Measurements from ENCODE around the gene PIK3R1. TPM values are rescaled to one million over a fixed set of nuclear protein-coding genes. Genes with fewer than 3 reads are reported as not detected.

PIK3R1 gene
- total RNA-seq, 1 experiment from 2014 or later, result 11.3 TPM

- Mint-ChIP-seq H3K36me3 (ENCODE audit: insufficient read depth in 1 of 3, low read depth in 3 of 3) (peaks cover 8 to 17% (median 12%) of the 10 kb centered on the region in 3 experiments; a peak in 6 of 7 replicates), H3K4me3 (no peak overlapping the region), H3K4me1 (peaks cover 40 to 52% of the 10 kb centered on the region in 2 experiments), H3K27ac (no peak overlapping the region), H3K9me3 (no peaks in the 10 kb centered on the region), H3K27me3 (ENCODE audit: low read depth) (no peaks in the 10 kb centered on the region)
- no peak overlapping the region for H3K14ac ChIP-seq (ENCODE audit: insufficient read depth, low read length)
- no peak overlapping the region for H4K5ac ChIP-seq (ENCODE audit: insufficient read length, low read depth, low read length)
- H3K27me3 ChIP-seq (ENCODE audit: insufficient read depth, low read length), result no peaks in the 10 kb centered on the region
- H3K9me3 ChIP-seq (ENCODE audit: control insufficient read depth, low read depth, low read length), result no peaks in the 10 kb centered on the region
- peaks cover 12% of the 10 kb centered on the region for H3K23me2 ChIP-seq (ENCODE audit: insufficient read length, low read depth, low read length, poor library complexity, severe bottlenecking)
- no peaks in the 10 kb centered on the region for H3K79me2 ChIP-seq (ENCODE audit: insufficient read depth, low read length)
- H3K4ac ChIP-seq (ENCODE audit: low read depth, low read length), result no peak overlapping the region
- no peak overlapping the region for H3K56ac ChIP-seq (ENCODE audit: insufficient read length, low read depth, low read length)
- TF ChIP-seq, protein P1, sequence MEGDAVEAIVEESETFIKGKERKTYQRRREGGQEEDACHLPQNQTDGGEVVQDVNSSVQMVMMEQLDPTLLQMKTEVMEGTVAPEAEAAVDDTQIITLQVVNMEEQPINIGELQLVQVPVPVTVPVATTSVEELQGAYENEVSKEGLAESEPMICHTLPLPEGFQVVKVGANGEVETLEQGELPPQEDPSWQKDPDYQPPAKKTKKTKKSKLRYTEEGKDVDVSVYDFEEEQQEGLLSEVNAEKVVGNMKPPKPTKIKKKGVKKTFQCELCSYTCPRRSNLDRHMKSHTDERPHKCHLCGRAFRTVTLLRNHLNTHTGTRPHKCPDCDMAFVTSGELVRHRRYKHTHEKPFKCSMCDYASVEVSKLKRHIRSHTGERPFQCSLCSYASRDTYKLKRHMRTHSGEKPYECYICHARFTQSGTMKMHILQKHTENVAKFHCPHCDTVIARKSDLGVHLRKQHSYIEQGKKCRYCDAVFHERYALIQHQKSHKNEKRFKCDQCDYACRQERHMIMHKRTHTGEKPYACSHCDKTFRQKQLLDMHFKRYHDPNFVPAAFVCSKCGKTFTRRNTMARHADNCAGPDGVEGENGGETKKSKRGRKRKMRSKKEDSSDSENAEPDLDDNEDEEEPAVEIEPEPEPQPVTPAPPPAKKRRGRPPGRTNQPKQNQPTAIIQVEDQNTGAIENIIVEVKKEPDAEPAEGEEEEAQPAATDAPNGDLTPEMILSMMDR (conservative IDR thresholded peaks at IDR 0.05), result no peak
- H3K79me1 ChIP-seq (ENCODE audit: insufficient read depth, low read depth, low read length, poor library complexity, severe bottlenecking), result no peaks in the 10 kb centered on the region
- no peak overlapping the region for H3T11ph ChIP-seq (ENCODE audit: low read length)
- no peak overlapping the region for H3K23ac ChIP-seq (ENCODE audit: insufficient read length, low read depth, low read length)
- no peak overlapping the region for H2BK20ac ChIP-seq (ENCODE audit: low read depth, low read length, poor library complexity, severe bottlenecking)
- no peak overlapping the region for H2BK120ac ChIP-seq (ENCODE audit: low read depth, low read length, poor library complexity, severe bottlenecking)
- no peak for DNase-seq
- H2BK15ac ChIP-seq (ENCODE audit: low read depth, low read length), result no peak overlapping the region
- no peak overlapping the region for H2BK12ac ChIP-seq (ENCODE audit: insufficient read length, low read depth, low read length)
- no peak overlapping the region for H3K27ac ChIP-seq (ENCODE audit: insufficient read length, low read depth, low read length)
- H4K8ac ChIP-seq (replicated peaks; ENCODE audit: insufficient read length, low read depth, low read length), result no peak overlapping the region
- no peak overlapping the region for H2BK5ac ChIP-seq (ENCODE audit: insufficient read length, low read length)
- H3K4me2 ChIP-seq (ENCODE audit: insufficient read depth, insufficient read length, low read length), result no peak overlapping the region
- no CpG with 5 or more reads among the region's 3 CpGs for WGBS (ENCODE audit: extremely low coverage, insufficient read length, low lambda C conversion rate)
- no peak overlapping the region for H3K9ac ChIP-seq (ENCODE audit: extremely low read depth, insufficient read length, low read length)
- no peaks in the 10 kb centered on the region for H4K20me1 ChIP-seq (ENCODE audit: control insufficient read depth, insufficient read depth, insufficient read length)
- H3K18ac ChIP-seq (ENCODE audit: insufficient read length, low read depth, low read length), result no peak overlapping the region
- no peaks in the 10 kb centered on the region for H3K4me1 ChIP-seq (ENCODE audit: insufficient read depth, low read length)
- no peak overlapping the region for H2AFZ ChIP-seq (ENCODE audit: low read length)
- H4K91ac ChIP-seq (ENCODE audit: insufficient read length, low read depth, low read length), result no peak overlapping the region
- H2AK5ac ChIP-seq (ENCODE audit: insufficient read length, low read length), result no peak overlapping the region
Observed at GRCh38 chr5:68290847-68291246, 75.3 kb downstream of the PIK3R1 start.

Data from H9 (cell line).